HG02610 (cell line): ENCODE results near the gene CFB.
"Not testable (repeated sequence)": the region's sequence is repeated elsewhere in the genome, so short reads cannot be mapped to it uniquely, and the experiment has no call there.

Experiments used
- ATAC-seq: cut with Tn5 transposase; IDR thresholded peaks from one replicate; pipeline ENCODE4 v1.9.1; 2021; ENCODE audit warnings: mild to moderate bottlenecking, moderate library complexity; ENCODE audit not compliant: unreplicated experiment

CFB gene

DNA sequence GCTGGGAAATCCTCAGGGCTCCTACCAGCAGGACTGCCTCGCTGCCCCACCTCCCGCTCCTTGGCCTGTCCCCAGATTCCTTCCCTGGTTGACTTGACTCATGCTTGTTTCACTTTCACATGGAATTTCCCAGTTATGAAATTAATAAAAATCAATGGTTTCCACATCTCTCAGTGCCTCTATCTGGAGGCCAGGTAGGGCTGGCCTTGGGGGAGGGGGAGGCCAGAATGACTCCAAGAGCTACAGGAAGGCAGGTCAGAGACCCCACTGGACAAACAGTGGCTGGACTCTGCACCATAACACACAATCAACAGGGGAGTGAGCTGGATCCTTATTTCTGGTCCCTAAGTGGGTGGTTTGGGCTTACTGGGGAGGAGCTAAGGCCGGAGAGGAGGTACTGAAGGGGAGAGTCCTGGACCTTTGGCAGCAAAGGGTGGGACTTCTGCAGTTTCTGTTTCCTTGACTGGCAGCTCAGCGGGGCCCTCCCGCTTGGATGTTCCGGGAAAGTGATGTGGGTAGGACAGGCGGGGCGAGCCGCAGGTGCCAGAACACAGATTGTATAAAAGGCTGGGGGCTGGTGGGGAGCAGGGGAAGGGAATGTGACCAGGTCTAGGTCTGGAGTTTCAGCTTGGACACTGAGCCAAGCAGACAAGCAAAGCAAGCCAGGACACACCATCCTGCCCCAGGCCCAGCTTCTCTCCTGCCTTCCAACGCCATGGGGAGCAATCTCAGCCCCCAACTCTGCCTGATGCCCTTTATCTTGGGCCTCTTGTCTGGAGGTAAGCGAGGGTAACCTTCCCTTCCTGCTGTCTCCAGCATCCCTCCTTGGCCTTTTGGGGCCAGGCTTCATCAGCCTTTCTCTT is at the start of gene CFB:
Gene CFB (plus strand): TSS at position 589 of the 863 bp plus-strand sequence. CDS start 127 bp downstream, at position 716.
- no peak for ATAC-seq

DNA sequence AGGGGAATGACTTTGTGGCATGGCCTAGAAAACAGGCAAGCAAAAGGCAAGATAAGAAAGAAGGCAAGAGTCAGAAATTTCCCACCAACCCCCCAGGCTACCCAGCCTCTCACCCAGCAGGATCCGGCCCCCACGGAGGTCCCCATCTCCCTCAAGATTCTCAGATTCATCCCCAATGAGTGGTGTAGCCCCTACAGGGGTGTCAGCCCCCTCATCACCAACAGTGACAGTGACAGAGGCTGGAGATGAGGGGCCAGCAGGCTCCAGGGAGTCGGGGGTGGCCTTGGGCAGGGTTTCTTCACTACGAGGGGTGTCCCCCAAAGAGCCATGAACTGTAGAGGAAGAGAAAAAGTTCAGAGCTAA is 49.4 kb upstream of the CFB start:
- ATAC-seq = no peak

DNA sequence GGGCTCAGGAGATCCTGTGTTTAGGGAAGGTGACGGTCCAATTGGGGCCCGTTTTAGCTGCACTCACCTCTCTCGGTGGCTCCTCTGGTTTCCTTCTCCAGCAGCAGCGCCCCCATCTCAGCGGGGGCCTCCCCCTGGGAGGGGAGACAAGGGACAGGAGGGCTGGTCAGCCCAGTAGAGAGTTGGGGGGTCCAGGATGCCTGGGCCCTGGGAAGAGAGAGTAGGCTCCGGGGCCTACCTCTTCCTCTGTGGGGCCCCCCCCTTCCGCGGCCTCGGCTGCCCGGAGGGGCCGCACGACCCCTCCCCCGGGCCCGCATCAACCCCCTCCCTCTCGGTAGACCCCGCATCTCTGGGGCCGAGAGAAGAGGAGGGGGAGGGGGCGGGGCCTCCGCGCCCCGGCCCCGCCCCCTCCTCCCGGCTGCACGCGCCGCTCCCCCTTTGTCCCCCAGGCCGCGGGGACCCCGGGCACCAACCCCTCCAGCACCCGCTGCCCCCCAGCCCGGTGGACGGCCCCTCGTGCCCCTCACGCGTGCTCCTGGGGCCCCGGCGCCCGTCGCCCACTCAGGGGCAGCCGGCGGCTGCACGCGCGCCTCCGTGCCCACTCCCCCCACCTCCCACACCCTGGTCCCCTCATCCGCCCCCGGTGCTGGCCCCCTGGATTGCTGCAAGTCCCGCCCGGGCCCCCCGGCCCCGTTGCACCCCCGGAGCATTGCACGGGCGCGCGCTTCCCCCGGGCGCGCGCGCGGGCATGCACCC is 48.9 kb upstream of the CFB start:
- ATAC-seq = no peak

DNA sequence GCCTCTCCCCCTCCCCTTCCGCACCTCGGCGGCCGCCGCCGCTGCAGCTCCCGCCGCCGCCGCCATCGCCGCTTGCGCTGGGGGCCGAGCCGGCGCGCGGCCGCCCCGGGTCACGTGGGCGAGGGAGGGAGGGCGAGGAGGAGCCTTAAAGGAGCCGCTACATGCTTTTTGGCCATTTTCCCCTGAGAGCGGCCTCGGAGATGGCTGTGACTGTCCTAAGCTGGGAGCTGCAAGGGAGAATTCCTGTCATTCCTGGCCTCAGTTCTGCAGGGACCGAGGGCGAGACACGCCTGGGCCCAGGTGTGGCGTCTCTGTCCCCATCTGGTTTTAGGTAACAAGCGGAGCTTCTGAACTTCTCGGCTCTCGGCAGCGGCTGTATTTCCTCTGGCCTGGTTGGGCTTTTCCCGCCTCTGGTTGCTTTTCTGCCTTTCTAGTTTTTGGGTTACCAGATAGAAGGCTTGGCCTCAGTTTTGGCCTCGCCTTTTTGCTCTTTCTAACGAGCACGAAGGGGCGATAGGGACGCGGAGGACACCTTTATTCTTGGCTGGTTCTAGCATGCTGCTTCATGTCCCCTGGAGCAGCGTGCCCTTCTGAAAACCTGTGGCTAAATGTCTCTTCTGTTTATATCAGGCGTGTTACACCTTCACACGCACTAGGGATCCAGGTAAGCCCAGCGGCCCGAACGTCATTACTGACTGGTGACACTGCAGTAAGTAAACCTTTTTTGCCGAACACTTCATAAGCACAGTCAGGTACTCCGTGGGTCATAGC is 48.1 kb upstream of the CFB start, which contains the start of gene EHMT2:
Gene EHMT2 (minus strand): TSS at position 87 of the 771 bp plus-strand sequence. CDS start 21 bp downstream, at position 66.
- ATAC-seq = peak; percentile 45

DNA sequence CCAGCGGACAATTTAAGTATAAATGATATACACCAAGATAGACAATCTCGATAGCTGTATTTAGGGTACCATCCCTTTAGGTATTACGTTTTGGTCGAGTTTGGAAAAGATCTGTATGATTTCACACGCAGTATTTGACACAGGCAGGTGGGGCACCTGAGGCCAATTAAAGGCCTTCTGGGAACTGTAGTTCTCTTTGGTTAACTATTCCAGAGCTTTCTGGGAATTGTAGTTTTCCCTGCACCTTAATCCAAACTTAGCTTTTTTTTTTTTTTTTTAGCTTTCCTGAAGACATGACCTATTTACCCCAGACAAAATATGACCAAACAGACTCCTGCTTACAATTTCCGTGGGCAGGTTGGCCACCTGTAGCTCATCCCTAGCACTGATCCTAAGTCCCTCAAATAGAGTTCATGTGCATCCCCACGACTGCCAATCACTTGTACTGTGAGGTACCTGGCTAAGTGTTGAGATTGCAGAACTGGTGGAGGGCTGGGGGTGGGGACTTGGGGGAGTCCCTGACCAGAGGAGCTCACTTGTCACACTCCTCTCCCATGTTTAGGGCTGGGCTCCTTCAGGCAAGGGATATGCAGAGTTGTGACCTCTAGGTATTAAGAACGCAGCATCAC is 47.4 kb upstream of the CFB start:
- no peak for ATAC-seq

DNA sequence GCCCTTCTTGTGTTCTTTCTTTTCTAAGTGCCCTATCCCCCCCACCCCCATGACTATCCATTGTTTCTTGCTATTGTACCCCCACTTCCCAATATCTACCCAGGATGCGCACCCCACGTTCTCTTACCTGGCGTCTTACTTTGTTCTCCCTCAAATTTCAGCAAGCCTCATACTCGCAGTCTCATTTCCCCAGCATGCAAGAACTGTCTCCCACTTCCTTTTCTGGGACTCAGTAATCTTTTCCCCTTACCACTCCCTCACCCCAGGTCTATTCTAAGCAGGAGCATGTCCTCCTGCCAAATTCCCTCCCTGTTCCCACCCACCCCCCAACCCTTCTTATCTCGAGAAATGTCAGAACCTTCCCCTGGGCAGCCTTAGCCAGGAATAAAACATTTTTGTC is 46.7 kb upstream of the CFB start:
- ATAC-seq = no peak

DNA sequence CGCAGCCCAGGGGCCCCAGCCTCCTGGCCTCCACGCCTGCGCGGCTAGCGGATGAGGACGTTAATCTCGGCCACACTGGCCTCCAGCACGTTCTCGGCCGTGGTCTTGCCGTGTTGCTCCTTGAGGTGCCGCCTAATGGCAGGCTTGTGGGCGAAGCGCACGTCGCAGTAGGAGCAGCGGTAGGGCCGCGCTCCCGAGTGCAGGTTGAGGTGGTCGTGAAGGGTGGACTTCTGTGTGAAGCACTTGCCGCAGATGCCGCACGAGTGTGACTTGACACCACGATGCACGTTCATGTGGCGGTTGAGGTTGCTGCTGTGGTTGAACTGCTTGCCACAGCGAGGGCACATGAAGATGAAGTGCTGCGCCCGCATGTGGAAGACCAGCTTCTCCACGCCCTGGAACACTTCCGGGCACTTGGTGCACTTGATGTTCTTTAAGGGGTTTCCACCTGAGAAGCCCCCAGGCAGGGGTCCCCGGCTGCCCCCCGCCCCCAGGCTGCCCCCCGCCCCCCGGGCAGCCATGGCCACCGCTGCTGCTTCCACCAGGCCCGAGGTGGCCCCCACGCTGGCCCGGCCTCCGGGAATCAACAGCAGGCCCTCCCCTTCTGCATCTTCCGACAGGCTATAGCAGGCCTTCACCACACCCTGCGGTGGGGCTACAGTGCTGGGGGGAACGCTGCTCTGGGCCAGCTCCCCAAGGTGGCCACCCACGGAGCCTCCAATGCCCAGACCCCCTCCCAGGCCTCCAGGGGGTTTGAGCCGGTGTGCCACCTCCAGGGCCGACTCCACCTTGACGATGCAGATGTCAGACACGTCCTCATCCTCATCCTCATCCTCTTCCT is 45.8 kb upstream of the CFB start:
- no peak for ATAC-seq

DNA sequence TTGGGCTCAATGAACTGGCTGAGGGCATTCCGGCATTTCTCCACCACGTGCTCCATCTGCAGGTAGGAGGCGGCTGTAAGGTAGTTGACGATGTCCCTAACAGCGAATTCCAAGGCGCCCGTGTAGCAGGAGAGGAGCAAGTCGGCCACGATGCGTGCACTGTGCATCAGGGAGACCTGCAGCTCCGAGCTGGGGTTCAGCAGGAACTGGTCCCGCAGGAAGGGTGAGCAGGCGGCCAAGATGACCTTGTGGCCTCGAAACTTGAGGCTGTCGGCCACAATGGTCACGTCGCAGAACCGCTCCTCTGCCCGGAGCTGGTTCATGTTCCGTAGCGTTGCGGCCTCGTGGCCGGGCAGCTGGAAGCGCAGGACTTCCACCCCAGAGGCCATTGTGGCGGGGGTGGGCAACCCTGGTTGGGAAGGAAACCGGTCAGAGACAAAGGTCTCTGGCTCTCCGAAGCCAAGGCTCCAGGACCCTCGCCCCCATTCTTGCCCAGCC is 44.9 kb upstream of the CFB start:
- no peak for ATAC-seq

DNA sequence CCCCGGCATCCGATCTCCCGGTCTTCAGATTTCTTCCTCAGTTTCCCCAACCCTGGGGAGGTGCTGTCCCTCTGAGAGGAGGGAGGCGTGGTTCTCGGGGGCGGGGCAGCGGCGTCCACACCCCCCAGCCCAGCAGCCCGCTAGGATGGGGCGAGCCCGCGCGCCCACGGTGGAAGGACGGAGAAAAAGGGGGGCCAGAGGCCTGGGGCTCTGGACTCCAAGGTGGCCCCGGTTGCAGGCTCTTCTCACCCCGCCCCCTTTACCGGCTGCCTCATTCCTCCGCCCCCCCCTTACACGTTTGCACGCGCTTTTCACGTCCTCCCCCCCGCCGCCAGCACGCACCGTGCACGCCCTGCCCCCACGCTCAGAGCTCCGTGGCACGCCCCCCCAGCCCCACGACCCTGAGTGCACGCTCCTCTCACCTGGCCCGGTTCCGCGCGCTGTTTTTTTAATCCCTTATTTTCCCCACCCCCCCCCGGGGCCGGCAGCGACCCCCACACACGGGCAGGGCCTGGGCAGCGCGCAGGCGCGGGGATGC is 44.4 kb upstream of the CFB start:
- no peak for ATAC-seq

DNA sequence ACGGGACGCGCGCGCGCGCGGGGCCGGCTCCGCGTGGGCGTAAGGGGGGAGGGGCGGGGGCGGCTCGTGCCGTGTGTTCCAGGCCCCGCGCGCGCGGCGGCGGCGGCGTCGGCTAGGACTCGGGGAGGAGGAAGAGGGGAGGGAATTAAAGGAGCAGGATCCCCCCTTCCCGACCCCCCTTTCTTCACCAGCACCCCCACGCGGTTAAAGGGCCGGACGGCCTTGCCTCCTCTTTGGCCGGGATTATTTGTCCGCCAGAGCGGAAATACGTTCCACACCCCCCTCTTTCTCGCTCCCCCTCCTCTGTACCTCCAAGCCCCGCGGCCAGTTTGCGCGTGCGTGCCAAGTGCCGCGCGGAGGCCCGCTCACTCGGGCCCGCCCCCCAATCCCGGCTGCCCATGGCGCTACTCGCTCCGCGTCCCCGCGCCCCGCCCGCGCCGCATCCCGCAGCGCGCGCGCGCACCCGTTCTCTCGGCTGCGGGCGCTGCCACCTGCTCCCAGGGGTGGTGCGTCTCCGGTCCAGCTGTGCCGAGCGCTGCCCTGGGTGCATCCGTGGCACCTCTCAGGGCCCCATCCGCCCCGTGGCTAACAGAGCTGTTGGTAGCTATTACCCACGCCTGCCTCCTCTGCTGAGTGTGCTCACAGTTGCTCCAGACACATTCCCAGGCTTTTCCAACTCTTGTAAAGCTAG is 43.8 kb upstream of the CFB start, which contains the start of gene ZBTB12:
Gene ZBTB12 (minus strand): TSS at position 134 of the 691 bp plus-strand sequence. CDS start 781 bp downstream, outside the sequence.
- ATAC-seq = peak; percentile 45

DNA sequence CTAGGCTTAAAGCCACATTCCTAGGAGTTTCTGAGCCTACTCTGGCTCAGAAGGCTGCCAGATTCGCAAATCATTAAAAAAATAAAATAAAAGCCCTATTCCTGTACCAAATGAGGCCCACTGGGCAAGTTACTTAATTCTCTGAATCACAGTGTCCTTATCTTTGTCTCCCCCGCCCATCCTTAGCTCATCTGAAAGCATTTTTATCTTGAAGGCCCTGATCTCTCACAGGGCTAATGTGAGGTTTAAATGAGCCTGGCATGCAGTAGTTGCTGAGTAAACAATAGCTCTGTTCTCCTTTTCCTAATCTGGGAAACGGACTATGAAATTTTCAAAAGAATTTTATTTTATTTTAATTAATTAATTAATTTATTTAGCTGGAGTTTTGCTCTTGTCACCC is 41.9 kb upstream of the CFB start:
- ATAC-seq = no peak

DNA sequence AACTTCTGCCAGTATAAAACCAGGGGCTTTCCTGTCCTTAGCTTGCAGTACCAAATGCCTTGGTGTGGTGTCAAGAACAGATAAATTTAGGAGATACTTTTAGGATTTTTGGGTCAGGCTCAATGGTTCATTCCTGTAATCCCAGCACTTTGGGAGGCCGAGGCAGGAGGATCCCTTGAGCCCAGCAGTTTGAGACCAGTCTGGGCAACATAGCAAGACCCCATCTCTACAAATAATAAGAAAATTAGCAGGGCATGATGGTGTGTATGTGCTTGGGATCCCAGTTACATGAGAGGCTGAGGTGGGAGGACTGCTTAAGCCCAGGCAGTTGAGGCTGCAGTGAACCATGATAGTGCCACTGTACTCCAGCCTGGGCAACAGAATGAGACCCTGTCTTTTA is 40.9 kb upstream of the CFB start:
- ATAC-seq = no peak

DNA sequence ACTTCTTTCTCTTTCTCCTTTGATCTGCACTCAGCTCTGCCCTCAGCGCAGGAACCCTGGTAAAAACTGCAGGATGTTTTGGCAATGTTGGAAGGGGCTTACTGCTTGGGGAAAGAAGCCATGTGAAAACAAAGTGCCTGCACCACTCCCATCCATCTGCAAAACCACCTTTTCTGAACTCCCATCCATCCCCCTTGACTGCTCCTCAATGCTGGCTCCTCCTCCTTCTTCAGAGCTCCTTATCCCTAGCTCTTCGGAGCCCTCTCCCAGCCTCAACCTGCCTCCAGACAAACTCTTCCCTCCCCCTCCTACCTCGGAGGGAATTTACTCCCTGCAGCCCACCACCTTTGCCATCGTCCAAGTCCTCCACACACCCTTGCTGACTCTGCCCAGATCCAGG is 39.8 kb upstream of the CFB start:
- no peak for ATAC-seq

DNA sequence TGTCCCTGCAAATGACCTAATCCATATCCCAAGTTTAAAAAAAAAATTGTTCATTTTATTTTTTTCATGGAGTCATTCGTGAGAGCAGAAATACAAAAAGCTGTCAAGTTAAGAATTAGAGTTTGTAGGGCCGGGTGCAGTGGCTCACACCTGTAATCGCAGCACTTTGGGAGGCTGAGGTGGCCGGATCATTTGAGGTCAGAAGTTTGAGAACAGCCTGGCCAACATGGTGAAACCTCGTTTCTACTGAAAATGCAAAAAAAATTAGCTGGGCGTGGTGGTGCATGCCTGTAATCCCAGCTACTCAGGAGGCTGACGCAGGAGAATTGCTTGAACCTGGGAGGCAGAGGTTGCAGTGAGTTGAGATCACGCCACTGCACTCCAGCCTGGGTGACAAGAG is 39.2 kb upstream of the CFB start:
- ATAC-seq = not testable (repeated sequence)

DNA sequence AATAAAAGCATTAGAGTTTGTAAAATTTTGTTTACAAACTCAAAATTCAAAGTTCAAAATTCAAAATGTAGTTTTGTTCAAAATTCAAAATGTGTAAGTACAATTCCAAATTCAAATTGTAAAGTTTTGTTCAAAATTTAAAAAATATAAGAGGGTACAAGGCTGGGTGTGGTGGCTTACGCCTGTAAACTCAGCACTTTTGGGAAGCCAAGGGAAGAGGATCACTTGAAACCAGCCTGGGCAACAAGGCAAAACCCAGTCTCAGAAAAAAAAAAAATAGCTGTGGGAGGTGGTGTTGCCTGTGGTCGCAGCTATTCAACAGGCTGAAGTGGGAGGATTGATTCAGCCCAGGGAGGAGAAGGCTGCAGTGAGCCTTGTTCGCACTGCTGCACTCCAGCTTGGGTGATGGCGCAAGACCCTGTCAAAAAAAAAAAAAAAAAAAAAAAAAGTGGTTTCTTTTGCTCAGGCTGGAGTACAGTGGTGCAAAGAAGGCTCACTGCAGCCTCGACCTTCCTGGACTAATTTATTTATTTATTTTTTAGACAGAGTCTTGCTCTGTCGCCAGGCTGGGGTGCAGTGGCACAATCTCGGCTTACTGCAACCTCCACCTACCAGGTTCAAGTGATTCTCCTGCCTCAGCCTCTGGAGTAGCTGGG is 38.6 kb upstream of the CFB start:
- ATAC-seq = no peak

DNA sequence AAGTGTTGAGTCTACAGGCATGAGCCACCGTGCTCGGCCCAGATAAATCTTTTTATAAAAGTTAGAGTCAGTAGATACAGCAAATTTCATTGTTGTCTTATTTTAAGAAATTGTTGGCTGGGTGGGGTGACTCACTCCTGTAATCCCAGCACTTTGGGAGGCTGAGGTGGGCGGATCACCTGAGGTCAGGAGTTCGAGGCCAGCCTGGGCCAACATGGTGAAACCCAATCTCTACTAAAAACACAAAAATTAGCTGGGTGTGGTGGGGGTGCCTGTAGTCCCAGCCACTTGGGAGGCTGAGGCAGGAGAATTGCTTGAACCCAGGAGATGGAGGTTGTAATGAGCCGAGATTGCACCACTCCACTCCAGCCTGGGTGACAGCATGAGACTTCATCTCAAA is 37.6 kb upstream of the CFB start:
- not testable (repeated sequence) for ATAC-seq

DNA sequence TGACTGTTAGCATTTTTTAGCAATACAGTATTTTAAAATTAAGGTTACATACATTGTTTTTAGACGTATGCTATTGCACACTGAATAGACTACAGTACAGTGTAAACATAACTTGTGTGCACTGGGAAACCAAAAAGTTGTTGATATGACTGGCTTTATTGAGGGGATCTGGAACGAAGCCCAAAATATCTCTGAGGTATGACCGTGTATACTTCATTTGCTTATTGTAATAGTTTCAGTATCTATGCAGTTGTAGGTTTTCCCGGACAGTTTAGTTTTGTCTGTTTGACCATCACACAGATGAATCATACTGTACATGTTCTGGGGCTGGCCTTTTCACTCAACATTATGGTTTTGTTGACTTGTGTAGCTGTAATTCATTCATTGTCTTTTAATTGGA is 37.1 kb upstream of the CFB start:
- ATAC-seq = peak; percentile 94

DNA sequence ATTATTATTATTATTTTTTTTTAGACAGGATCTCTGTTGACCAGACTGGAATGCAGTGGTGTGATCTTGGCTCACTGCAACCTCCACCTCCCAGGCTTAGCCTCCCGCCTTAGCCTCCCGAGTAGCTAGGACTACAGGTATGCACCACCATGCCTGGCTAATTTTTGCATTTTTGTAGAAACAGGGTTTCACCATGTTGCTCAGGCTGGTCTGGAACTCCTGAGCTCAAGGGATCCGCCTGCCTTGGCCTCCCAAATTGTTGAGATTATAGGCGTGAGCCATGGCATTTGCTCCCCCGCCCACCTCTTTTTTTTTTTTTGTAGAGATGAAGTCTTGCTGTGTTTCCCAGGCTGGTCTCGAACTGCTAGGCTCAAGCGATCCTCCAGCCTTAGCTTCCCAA is 36.6 kb upstream of the CFB start:
- ATAC-seq = not testable (repeated sequence)
